ENCODE results near the gene RASA2.

Gene RASA2

DNA sequence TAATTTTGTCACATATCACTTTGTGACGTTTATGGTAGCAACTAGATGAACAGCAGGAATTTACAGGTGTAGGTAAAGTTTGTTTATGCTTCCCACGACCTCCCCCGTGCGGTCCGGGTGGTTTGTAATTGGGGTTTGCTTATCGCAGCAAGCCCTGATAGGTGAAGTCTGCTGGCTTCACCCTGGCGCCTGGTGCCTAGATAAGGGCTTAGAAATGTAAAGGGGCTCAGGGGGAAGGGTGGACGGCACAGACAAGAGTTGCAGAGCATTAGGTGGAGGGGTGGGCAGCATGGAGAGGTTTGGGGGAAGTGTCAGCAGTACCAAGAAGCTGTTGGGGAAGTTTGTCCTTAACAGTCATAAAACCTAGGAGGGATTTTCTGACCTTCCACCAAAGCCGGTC, 143.1 kb downstream of the RASA2 start:
- DNase-seq (ENCODE audit: insufficient read length, low spot score) = no peak
- no peak for FAIRE-seq
- TF ChIP-seq POLR2A (IDR thresholded peaks at IDR 0.05; ENCODE audit: low read depth, low read length) = no peak

DNA sequence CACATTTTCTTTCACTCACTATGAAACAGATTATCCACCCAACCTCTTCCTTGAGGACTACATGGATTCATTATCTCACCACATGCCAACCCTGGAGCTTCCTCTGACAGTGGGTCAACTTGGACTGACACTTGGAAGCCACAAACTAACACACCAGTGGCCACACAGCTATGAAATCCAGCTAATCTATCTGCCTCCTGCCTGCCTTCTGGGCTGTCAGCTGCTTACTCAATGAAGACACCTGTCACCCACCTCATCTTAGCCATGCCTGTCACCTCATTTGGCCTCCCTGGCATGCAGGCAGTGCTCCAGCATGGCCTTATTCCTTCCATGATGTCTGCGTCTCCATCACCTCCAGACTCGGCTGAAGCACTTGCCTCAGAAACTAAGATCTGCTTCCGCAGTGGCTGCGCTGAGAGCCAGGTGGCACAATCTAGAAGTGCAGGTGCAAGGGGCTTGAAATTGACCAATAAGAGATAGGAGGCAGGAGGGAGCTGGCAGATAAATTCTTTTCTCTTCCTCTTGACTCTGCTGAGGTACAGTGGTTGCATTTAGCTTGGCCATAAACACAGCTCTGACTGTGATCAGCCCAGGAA, 146.1 kb downstream of the RASA2 start:
- FAIRE-seq = no peak
- no peak for TF ChIP-seq POLR2A (IDR thresholded peaks at IDR 0.05; ENCODE audit: low read depth, low read length)
- DNase-seq (ENCODE audit: insufficient read length, low spot score) = no peak

DNA sequence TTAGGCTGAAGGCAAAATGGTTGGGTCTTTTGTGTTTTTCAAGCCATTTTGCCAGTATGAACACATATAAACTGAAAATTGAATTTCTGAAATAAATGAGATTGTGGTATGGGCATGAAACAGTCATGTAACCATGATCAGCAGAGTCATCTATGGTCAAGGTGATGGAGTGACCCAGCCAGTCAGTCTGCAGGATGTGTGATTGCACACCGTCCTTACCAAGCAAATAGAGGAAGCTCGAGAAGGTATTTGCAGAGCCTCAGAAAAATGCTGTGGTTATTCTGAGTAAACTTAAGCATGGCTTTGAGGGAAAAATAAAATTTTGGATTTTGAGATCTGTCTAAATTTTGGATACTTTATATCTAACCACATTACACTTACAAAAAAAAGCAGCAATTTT, 155.4 kb downstream of the RASA2 start:
- DNase-seq (ENCODE audit: insufficient read length, low spot score) = no peak
- no peak for TF ChIP-seq POLR2A (IDR thresholded peaks at IDR 0.05; ENCODE audit: low read depth, low read length)
- no peak for FAIRE-seq

DNA sequence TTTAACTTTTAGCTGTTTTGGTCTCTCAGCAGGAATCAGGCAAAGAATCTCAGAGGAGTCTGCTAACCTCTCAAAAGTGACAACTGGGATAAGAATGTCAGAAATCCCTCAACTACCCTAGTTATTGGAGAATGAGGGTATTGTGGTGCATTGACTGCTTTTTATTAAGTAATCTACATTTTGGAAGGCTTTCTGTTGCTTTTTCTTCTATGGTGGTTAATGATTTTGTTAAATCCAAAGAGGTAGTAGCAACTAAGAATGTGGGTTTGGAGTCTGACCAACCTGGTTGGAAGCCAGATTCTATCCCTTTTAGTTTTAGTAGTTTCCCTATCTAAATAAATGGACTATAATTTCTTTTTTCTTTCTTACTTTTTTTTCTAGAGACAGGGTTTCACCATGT, 156.6 kb downstream of the RASA2 start:
- TF ChIP-seq POLR2A (IDR thresholded peaks at IDR 0.05; ENCODE audit: low read depth, low read length) = no peak
- no peak for FAIRE-seq
- DNase-seq (ENCODE audit: insufficient read length, low spot score) = no peak

DNA sequence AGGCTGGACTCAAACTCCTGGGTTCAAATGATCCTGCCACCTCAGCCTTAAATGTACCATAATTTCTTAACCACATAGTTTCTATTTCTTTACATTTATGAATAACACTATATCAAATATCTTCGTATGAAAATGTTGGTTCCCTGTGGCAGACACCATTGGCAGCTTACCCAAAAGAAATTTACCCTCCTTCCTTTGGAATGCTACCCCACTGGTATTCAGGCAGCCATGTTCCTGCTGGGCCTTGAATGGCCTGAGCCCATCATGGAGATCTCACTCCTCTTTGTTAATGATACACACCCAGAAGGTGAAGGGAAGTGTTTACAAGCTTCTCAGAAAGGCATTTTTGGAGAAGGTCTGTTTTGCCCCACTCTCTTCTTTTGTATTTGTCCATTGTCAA, 157.0 kb downstream of the RASA2 start:
- no peak for FAIRE-seq
- TF ChIP-seq POLR2A (IDR thresholded peaks at IDR 0.05; ENCODE audit: low read depth, low read length) = no peak
- no peak for DNase-seq (ENCODE audit: insufficient read length, low spot score)

DNA sequence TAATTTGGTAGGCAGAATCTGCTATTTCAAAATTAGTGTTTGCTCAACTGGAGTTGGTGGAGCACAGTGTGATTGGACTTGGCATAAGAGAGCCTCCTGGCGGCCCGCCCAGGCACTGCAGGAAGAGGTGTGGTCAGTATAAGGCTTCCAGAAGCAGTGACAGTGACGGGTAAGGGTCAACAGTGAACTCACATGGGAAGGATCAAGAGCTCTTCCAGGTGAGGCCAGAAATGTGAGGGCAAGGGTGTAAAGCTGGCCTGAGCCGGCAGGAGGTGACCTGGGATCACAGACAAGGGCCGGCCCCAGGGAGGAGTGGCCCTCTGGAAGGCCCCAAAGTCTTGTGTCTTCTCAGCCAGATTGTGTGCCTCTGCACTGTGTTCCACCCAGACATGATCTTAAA, 158.1 kb downstream of the RASA2 start:
- FAIRE-seq (no peak), DNase-seq (ENCODE audit: insufficient read length, low spot score) (peak; percentile 35)
- no peak for TF ChIP-seq POLR2A (IDR thresholded peaks at IDR 0.05; ENCODE audit: low read depth, low read length)

DNA sequence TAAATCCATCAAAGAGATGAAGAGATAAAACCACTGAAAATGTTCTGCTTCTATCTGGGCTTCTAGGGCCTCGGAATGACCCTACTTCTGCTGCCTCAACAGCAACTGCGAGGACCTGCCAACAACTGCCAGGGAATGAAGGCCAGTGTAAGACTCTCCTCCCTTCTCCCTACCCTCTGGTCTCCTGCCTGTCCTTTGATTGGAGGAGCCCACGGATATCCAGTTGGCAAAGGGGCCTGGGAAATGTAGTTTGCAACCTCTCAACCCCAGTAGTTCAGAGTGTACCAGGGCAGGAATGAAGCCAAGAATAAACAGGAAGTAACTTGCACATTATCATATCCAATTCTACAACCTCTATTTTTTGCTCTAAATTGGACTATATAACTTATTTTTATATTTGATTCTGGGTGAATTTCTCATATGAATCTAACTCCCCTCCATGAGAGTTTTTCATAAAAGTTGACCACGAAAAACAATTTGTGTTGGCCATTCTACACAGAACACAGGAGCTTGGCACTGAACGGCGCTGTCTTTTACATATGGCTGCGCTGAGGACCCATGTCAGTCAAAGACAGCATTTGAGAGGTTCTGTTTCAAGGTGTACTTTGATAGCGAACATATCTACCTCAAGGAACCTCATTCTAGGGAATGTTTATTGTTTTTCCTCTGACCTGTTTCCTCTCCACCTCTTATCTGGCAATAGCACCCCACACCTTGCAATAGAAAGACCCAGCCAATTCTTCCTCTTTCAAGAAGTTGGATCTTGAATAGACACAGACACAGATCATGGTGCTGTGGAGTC, 160.1 kb downstream of the RASA2 start:
- DNase-seq (ENCODE audit: insufficient read length, low spot score) = peak; percentile 80
- peak; percentile 48 for FAIRE-seq
- TF ChIP-seq POLR2A (IDR thresholded peaks at IDR 0.05; ENCODE audit: low read depth, low read length) = no peak

DNA sequence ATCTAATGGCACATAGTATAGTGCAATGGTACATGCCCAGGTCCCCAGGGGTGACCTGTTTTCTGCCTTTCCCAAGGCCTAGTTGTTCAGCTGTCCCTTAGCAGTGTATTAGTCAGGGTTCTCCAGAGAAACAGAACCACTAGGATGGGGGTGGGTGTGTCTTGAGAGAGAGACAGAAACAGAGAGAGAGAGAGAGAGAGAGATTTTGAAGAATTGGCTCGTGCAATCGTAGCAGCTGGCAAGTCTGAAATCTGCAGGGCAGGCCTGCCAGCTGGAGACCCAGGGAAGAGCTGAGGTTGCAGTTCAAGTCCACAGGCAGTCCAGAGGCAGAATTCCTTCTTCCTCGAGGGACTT, 160.7 kb downstream of the RASA2 start:
- DNase-seq (ENCODE audit: insufficient read length, low spot score) (no peak), FAIRE-seq (no peak)
- no peak for TF ChIP-seq POLR2A (IDR thresholded peaks at IDR 0.05; ENCODE audit: low read depth, low read length)

DNA sequence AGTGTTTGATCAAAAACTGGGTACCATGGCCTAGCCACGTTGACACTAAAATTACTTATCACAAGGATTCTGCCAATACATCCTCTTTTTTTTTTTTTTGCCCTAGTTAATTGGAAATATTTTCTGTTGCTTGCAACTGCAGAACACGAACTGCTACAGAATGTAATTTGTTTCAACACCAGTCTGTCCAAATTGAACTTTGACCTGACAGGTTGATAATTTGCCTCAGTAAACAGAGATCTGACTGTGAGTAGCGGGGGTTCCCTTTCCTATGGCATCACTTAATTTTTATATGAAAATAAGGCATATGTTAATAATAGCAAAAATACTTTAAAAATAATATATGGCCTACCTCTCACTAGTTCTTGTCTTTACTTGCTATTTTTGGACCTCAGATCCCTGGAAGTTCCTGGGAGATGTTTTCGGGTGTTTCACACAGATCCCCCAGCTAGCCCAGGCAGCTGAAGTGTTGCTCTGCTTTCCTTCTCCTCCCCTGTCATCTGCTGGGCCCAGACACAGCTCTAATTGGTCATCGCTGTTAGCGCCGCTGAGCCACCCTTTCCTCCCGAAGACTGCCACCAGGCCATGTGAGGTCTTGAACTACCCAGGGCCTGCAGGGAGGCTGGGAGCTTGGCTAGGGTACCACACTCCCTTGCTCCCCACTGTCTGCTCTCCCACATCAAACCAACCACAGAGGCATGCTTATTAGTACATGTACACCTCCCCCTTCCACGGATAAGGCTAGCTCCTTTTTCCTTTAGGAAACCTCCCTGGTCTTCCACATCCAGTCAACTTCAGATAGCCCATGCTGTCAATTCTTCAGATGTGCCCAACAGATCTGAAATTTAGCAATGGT, 161.5 kb downstream of the RASA2 start:
- DNase-seq (ENCODE audit: insufficient read length, low spot score) (no peak), FAIRE-seq (no peak)
- no peak for TF ChIP-seq POLR2A (IDR thresholded peaks at IDR 0.05; ENCODE audit: low read depth, low read length)

DNA sequence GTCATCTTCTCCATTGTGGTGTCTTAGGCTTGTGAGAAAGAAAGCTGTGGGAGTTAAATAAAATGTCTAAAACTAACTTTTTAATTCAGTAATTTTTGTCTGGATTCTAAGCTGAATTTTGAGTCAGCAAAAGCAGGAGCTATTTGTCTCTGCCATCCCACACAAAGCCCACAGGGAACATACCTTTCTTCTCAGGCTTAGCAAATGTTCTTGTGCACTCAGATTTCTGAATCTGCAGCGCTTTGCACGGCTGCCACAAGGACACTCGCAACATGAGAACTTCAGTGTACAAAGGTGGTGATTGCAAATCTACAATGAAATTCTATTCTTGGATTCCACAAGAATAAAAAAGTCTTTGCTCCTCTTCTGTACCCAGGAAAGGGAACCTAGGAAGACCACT, 163.0 kb downstream of the RASA2 start:
- TF ChIP-seq POLR2A (IDR thresholded peaks at IDR 0.05; ENCODE audit: low read depth, low read length) = no peak
- DNase-seq (ENCODE audit: insufficient read length, low spot score) = no peak
- no peak for FAIRE-seq

DNA sequence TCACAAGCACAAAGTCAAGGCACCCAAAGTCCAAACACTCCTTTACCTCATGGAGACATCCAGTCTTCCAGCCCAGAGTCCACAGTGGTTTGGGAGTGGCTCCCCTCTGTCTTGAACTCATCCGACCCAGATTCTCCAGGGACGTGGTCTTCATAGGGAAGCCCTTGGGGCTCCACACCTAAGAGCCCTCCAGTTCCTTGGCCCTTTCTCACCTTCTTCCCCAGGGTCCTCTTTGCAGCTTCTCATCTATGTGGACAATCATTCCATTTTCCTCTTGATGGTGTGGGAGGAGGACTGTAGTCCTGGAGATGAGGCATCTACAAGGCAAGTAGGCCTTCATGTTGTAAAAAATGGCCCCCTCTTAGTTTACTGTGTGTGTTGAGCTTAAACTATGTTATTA, 164.0 kb downstream of the RASA2 start:
- no peak for DNase-seq (ENCODE audit: insufficient read length, low spot score)
- no peak for FAIRE-seq
- no peak for TF ChIP-seq POLR2A (IDR thresholded peaks at IDR 0.05; ENCODE audit: low read depth, low read length)

DNA sequence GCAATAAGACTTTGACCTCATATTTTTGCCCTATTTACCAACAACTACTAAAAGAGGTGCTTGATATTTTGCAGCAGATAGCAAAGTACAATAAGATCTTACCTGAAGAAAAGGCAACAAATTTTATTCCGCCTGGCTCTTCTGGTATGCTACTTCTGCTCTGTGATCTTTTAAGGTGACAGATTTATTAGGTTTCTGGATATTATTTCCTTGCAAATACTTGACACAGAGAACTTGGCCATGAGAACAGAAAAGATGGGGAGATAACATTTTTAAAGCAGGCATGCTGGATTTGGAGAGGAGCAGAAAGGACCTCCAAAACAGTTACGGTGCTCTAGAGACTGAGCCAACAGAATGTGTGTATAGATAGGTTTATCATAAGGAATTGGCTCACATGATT, 164.6 kb downstream of the RASA2 start:
- TF ChIP-seq POLR2A (IDR thresholded peaks at IDR 0.05; ENCODE audit: low read depth, low read length) = no peak
- no peak for FAIRE-seq
- no peak for DNase-seq (ENCODE audit: insufficient read length, low spot score)

DNA sequence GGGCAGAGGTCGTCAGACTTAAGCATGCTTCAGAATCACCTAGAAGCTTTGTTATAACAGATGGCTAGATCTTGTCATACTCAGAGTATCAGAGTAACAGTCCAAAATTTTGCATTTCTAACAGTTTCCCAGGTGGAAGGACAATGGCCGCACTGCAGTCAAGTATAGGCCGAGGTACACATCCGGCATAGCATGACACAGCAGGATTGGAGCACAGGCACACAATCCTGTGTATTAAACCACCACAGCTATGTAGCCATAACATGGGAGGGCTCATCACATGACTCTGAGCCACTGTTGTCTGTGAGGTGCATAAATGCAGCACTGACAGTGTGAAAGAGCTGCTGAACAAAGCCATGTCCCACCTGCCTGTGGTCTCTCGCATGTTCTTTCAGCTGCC, 165.5 kb downstream of the RASA2 start:
- FAIRE-seq = no peak
- no peak for TF ChIP-seq POLR2A (IDR thresholded peaks at IDR 0.05; ENCODE audit: low read depth, low read length)
- no peak for DNase-seq (ENCODE audit: insufficient read length, low spot score)

DNA sequence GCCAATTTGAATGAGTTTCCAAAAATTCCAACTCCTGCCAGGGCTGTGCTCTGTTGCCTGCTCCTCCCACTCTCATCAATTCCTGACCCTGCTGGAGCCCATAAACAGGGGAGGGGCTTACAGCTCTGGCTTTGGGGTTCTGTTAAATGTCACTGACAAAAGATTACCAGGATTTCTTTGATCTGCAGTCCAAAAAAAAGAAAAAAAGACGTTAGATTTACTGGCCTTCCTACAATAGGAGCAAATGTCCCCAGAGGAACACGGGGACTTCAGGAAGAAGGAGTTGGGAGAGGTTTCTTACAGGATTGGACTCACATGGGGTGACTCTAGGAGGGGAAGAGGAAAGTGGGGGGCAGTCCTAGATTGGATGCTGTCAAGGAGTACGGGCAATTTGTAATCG, 167.0 kb downstream of the RASA2 start:
- DNase-seq (ENCODE audit: insufficient read length, low spot score) (no peak), FAIRE-seq (no peak)
- no peak for TF ChIP-seq POLR2A (IDR thresholded peaks at IDR 0.05; ENCODE audit: low read depth, low read length)

All from H54 (cell line).